HepG2 (cell line): Measurements from ENCODE around the gene DMGDH. TPM values are rescaled to one million over a fixed set of nuclear protein-coding genes. Genes with fewer than 3 reads are reported as not detected.
A peak's percentile ranks its signal among the peaks of the same experiment; 100 is the strongest.

Source experiments
- ATAC-seq: fragments of 200-7000 bp; cut with Tn5 transposase; 3 replicates; pipeline ENCODE4 v1.9.1; 2020; ENCODE audit warnings: mild to moderate bottlenecking, moderate library complexity
- BruUV-seq: library from RNA; stranded (reverse); fragments of 400-500 nt; replicated peaks from 2 replicates; lab custom pipeline; 2021; lab: Mats Ljungman, UMichigan
- CTCF ChIA-PET: fragments of 300-600 bp; formaldehyde crosslinking; extraction: SDS; loops from one replicate; lab custom pipeline; 2021; ENCODE audit warnings: low total read pairs, inconsistent platforms, low intra/inter-chr PET ratio; lab: Yijun Ruan, JAX
- POLR2A ChIA-PET: fragments of 350-600 bp; sonication (Branson Sonifier 250); formaldehyde crosslinking; loops from one replicate; lab custom pipeline; 2020; ENCODE audit warnings: antibody characterized with exemption, inconsistent platforms; lab: Yijun Ruan, JAX
- DNase-seq: peaks from one replicate; pipeline ENCODE4 v3.0.0-alpha.2; 2015; ENCODE audit warnings: low spot score
- FAIRE-seq: peaks from 3 replicates; lab custom pipeline; 2011; peaks lifted over from hg19 to GRCh38; lab: Jason Lieb, UNC
- H2AFZ ChIP-seq: one replicate; pipeline ENCODE4 v1.6.1; 2011; ENCODE audit warnings: low read length, inconsistent platforms
- H3K27ac ChIP-seq: fragments of 300-600 bp; 3 replicates; pipeline ENCODE4 v1.8.0; 2011; ENCODE audit warnings: mixed run types, mild to moderate bottlenecking, mixed read lengths, low read length, inconsistent platforms; ENCODE audit not compliant: insufficient read depth; ENCODE audit errors: extremely low read length
- H3K27me3 ChIP-seq, 2 experiments: fragments of 200-600 bp in 1 of 2; 2 replicates in 1 of 2; 3 replicates in 1 of 2; pipeline versions ENCODE4 v1.6.0 to v1.8.0; 2011; ENCODE audit warnings: low read length in 2 of 2, mild to moderate bottlenecking in 2 of 2, moderate library complexity in 2 of 2, inconsistent platforms in 1 of 2; ENCODE audit not compliant: insufficient read depth in 2 of 2, control insufficient read depth in 1 of 2
- H3K36me3 ChIP-seq, 2 experiments: fragments of 200-600 bp in 1 of 2; replicated peaks in 1 of 2; 2 replicates in 1 of 2; 3 replicates in 1 of 2; pipeline versions ENCODE4 v1.5.1 to v1.8.0; 2011; ENCODE audit warnings: low read length in 2 of 2, inconsistent platforms in 1 of 2; ENCODE audit not compliant: insufficient read depth in 2 of 2, control insufficient read depth in 1 of 2
- H3K4me1 ChIP-seq: 2 replicates; pipeline ENCODE4 v1.5.1; 2012; ENCODE audit warnings: low read length, inconsistent platforms; ENCODE audit not compliant: insufficient read depth
- H3K4me2 ChIP-seq: 2 replicates; pipeline ENCODE4 v1.6.0; 2011; ENCODE audit warnings: low read depth, low read length, inconsistent platforms
- H3K4me3 ChIP-seq, 3 experiments: fragments of 200-600 bp in 1 of 3; sonication (generic), shearing (Covaris generic) in 1 of 3; replicated peaks in 1 of 3; 2 replicates each; pipeline ENCODE4 v1.5.1; 2011 to 2016; ENCODE audit warnings: low read length in 3 of 3, inconsistent platforms in 2 of 3, low read depth in 2 of 3, mild to moderate bottlenecking in 2 of 3, control low read depth in 1 of 3, mixed read lengths in 1 of 3; ENCODE audit not compliant: insufficient read depth in 1 of 3
- H3K79me2 ChIP-seq: one replicate; pipeline ENCODE4 v1.6.1; 2011; ENCODE audit warnings: low read length, inconsistent platforms; ENCODE audit not compliant: insufficient read depth
- H3K9ac ChIP-seq: 2 replicates; pipeline ENCODE4 v1.6.0; 2011; ENCODE audit warnings: mild to moderate bottlenecking, low read depth, low read length, inconsistent platforms; ENCODE audit not compliant: insufficient read depth
- H3K9me3 ChIP-seq: 2 replicates; pipeline ENCODE4 v1.5.1; 2012; ENCODE audit warnings: mild to moderate bottlenecking, low read length
- H4K20me1 ChIP-seq: 2 replicates; pipeline ENCODE4 v1.6.0; 2011; ENCODE audit warnings: inconsistent platforms, mild to moderate bottlenecking, low read length, moderate library complexity; ENCODE audit not compliant: insufficient read depth
- ARID2 ChIP-seq: sonication (generic); formaldehyde crosslinking; IDR thresholded peaks from 2 replicates; pipeline ENCODE4 v1.8.1; 2022; ENCODE audit warnings: mild to moderate bottlenecking, missing genetic modification reagents, borderline replicate concordance
- ELF3 ChIP-seq: IDR thresholded peaks from 2 replicates; pipeline ENCODE4 v1.6.1; 2016; ENCODE audit warnings: missing genetic modification reagents, missing compliant biosample characterization
- FOXA1 ChIP-seq, 2 experiments: fragments of 450-650 bp in 1 of 2; sonication (generic) in 1 of 2; formaldehyde crosslinking in 1 of 2; IDR thresholded peaks; 2 replicates each; pipeline versions ENCODE4 v1.4.0 to v1.6.1; 2016 to 2020; ENCODE audit warnings: missing genetic modification reagents in 1 of 2
- HOXD1 ChIP-seq: sonication (generic); formaldehyde crosslinking; IDR thresholded peaks from 2 replicates; pipeline ENCODE4 v1.5.0; 2020; ENCODE audit warnings: missing genetic modification reagents
- NR2F2 ChIP-seq: IDR thresholded peaks from 2 replicates; pipeline ENCODE4 v1.6.1; 2012; ENCODE audit warnings: low read depth, inconsistent platforms, borderline replicate concordance
- RARA ChIP-seq: IDR thresholded peaks from 2 replicates; pipeline ENCODE4 v1.6.1; 2016; ENCODE audit warnings: missing genetic modification reagents, missing compliant biosample characterization
- ZNF615 ChIP-seq: sonication (generic); formaldehyde crosslinking; IDR thresholded peaks from 2 replicates; pipeline ENCODE4 v1.5.0; 2020; ENCODE audit warnings: mild to moderate bottlenecking, missing genetic modification reagents, borderline replicate concordance
- WGBS: methylation state at CpG from one replicate; pipeline ENCODE4 v1.1.6; 2017; ENCODE audit warnings: low lambda C conversion rate; 5-methylcytosine and 5-hydroxymethylcytosine counted together
- in situ Hi-C: cut with HindIII; loops from 2 replicates; pipeline ENCODE4 v1.10.0; 2017; ENCODE audit warnings: low pct_unique_long_range_greater_than_20kb; ENCODE audit not compliant: extremely low pct_ligation_motif_present
- intact Hi-C: fragments of 100-400 bp; cut with micrococcal nuclease; formaldehyde crosslinking; loops from one replicate; pipeline ENCODE4 v1.10.0; 2022; ENCODE audit not compliant: unreplicated experiment
- polyA plus RNA-seq, 8 experiments: library from polyadenylated mRNA; depleted of rRNA in 3 of 8; stranded (reverse) in 7 of 8; unstranded in 1 of 8; fragments of >200 nt; fragmentation: Illumina TruSeq in 4 of 8; extraction: Trizol in 4 of 8; gene quantifications; 2 replicates each; pipeline versions ENCODE4 v1.2.1 to v1.2.3, GENCODE V29; 2011 to 2016; ENCODE audit warnings: low read depth in 4 of 8, missing spikeins in 1 of 8, mixed read lengths in 1 of 8; ENCODE audit not compliant: insufficient read depth in 1 of 8
- total RNA-seq, 5 experiments: library from RNA; depleted of rRNA; stranded (reverse); fragments of >200 nt; fragmentation: Illumina TruSeq; extraction: Trizol; gene quantifications; 2 replicates each; pipeline ENCODE4 v1.2.3, GENCODE V29; 2016; ENCODE audit warnings: low read depth in 1 of 5
- TF ChIP-seq, protein P1 (sequence below): sonication (generic); formaldehyde crosslinking; IDR thresholded peaks from 2 replicates; pipeline ENCODE4 v1.5.0; 2020; ENCODE audit warnings: mild to moderate bottlenecking, missing genetic modification reagents, borderline replicate concordance
- TF ChIP-seq, protein P2 (sequence below): IDR thresholded peaks from 2 replicates; pipeline ENCODE4 v1.6.1; 2018; ENCODE audit warnings: missing genetic modification reagents
- TF ChIP-seq, protein P3 (sequence below): sonication (generic); formaldehyde crosslinking; IDR thresholded peaks from 2 replicates; pipeline ENCODE4 v1.4.0; 2020; ENCODE audit warnings: missing genetic modification reagents, borderline replicate concordance
- TF ChIP-seq, protein P4 (sequence below): sonication (generic); formaldehyde crosslinking; IDR thresholded peaks from 2 replicates; pipeline ENCODE4 v1.5.0; 2020; ENCODE audit warnings: mild to moderate bottlenecking, missing genetic modification reagents

Gene DMGDH
- total and polyA plus RNA-seq, 2 of the 13 experiments (the other 11 are each of a cell fraction or from before 2014, with no cell fraction given) = 3.6 to 7.9 TPM

DNA sequence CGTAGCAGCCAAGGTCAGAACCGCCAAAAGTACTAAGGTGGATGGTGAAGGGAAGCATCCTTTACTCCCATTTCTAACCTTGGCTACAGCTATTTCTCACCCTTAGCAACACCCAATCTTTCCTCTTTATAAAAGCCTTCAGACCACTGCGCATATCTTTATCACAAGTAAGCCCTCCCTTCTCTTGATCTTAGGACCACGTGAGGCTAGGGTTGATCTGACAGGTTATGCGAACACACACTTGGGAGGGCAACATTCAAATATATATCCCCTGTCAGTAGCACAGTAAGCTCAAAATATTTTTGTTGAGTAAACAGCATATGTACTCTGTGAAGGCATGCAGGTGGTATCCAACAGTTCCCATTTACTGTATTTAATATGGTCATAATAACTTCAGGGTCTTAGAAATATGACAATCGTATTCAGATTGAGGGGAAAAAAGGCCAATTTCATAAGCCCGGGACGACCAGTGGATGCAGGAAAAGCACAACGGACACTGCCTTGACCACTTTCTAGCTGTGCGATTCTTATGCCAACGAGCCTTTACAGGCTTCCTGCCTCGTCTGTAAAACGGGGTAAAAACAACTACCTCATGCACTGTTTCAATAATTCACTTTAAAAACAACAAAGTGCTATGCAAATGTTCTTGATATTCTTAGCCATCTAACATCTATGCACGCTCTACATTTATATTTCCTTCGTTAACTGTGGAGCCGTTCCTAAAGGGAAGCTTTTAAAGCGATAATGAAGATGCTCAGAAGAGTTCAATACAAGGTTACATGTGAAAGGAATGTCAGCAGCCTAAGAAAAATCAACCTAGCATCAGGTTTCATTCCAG, 85.7 kb downstream of the DMGDH start:
- CTCF ChIA-PET = no interaction called here
- WGBS = under 1% methylated on average over 17 of the region's 17 CpGs
- peaks cover 65% of the 10 kb centered on the region for H3K4me1 ChIP-seq
- peak overlapping the region; percentile 80 for H3K4me2 ChIP-seq
- peak; percentile 13 for DNase-seq
- no peak overlapping the region for H2AFZ ChIP-seq
- H3K79me2 ChIP-seq = peaks cover 43% of the 10 kb centered on the region
- POLR2A ChIA-PET = interaction anchor here (1.0 to 3.9 kb wide), 9 partner anchors 9 to 466 kb away, joined by 3 to 46 read pairs (median 4); partner anchors contain the start of genes BHMT2 and DMGDH
- in situ Hi-C loops = no loop called here
- H4K20me1 ChIP-seq = peaks cover 3% of the 10 kb centered on the region; the same call in 1 of the 2 replicates
- peak overlapping the region; percentile 98 for H3K9ac ChIP-seq
- ATAC-seq = no peak
- no peak for FAIRE-seq
- intact Hi-C loops = loop anchor here (2.0 to 10.0 kb wide), 2 partner anchors 37 to 339 kb away; partner anchors contain the start of gene LHFPL2
- peak overlapping the region; percentile 99 for H3K27ac ChIP-seq
- H3K36me3 ChIP-seq = no peaks in the 10 kb centered on the region
- H3K27me3 ChIP-seq = no peaks in the 10 kb centered on the region; a peak in 1 of 5 replicates
- H3K4me3 ChIP-seq = peak overlapping the region; percentile 52 to 93 (median 88)
- TSS peak; percentile 58 for BruUV-seq
- no peaks in the 10 kb centered on the region for H3K9me3 ChIP-seq
- TF ChIP-seq ARID2 (CRISPR knock-in tag) = 0 out of 2 replicates have a peak, but pooled peaks have one; percentile 9
- TF ChIP-seq, protein P1, sequence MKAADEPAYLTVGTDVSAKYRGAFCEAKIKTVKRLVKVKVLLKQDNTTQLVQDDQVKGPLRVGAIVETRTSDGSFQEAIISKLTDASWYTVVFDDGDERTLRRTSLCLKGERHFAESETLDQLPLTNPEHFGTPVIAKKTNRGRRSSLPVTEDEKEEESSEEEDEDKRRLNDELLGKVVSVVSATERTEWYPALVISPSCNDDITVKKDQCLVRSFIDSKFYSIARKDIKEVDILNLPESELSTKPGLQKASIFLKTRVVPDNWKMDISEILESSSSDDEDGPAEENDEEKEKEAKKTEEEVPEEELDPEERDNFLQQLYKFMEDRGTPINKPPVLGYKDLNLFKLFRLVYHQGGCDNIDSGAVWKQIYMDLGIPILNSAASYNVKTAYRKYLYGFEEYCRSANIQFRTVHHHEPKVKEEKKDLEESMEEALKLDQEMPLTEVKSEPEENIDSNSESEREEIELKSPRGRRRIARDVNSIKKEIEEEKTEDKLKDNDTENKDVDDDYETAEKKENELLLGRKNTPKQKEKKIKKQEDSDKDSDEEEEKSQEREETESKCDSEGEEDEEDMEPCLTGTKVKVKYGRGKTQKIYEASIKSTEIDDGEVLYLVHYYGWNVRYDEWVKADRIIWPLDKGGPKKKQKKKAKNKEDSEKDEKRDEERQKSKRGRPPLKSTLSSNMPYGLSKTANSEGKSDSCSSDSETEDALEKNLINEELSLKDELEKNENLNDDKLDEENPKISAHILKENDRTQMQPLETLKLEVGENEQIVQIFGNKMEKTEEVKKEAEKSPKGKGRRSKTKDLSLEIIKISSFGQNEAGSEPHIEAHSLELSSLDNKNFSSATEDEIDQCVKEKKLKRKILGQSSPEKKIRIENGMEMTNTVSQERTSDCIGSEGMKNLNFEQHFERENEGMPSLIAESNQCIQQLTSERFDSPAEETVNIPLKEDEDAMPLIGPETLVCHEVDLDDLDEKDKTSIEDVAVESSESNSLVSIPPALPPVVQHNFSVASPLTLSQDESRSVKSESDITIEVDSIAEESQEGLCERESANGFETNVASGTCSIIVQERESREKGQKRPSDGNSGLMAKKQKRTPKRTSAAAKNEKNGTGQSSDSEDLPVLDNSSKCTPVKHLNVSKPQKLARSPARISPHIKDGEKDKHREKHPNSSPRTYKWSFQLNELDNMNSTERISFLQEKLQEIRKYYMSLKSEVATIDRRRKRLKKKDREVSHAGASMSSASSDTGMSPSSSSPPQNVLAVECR (CRISPR knock-in tag) = no peak; the same call in 1 of the 2 replicates
- TF ChIP-seq, protein P2, sequence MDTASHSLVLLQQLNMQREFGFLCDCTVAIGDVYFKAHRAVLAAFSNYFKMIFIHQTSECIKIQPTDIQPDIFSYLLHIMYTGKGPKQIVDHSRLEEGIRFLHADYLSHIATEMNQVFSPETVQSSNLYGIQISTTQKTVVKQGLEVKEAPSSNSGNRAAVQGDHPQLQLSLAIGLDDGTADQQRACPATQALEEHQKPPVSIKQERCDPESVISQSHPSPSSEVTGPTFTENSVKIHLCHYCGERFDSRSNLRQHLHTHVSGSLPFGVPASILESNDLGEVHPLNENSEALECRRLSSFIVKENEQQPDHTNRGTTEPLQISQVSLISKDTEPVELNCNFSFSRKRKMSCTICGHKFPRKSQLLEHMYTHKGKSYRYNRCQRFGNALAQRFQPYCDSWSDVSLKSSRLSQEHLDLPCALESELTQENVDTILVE (CRISPR knock-in tag) = 0 out of 2 replicates have a peak, but pooled peaks have one; percentile 4
- TF ChIP-seq, protein P3, sequence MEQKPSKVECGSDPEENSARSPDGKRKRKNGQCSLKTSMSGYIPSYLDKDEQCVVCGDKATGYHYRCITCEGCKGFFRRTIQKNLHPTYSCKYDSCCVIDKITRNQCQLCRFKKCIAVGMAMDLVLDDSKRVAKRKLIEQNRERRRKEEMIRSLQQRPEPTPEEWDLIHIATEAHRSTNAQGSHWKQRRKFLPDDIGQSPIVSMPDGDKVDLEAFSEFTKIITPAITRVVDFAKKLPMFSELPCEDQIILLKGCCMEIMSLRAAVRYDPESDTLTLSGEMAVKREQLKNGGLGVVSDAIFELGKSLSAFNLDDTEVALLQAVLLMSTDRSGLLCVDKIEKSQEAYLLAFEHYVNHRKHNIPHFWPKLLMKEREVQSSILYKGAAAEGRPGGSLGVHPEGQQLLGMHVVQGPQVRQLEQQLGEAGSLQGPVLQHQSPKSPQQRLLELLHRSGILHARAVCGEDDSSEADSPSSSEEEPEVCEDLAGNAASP (CRISPR knock-in tag) = no peak
- TF ChIP-seq HOXD1 (CRISPR knock-in tag) = 0 out of 2 replicates have a peak, but pooled peaks have one; percentile 31
- no peak for TF ChIP-seq FOXA1 (IDR thresholded peaks at IDR 0.05)
- TF ChIP-seq FOXA1 (CRISPR knock-in tag; IDR thresholded peaks at IDR 0.05) = no peak
- TF ChIP-seq, protein P4, sequence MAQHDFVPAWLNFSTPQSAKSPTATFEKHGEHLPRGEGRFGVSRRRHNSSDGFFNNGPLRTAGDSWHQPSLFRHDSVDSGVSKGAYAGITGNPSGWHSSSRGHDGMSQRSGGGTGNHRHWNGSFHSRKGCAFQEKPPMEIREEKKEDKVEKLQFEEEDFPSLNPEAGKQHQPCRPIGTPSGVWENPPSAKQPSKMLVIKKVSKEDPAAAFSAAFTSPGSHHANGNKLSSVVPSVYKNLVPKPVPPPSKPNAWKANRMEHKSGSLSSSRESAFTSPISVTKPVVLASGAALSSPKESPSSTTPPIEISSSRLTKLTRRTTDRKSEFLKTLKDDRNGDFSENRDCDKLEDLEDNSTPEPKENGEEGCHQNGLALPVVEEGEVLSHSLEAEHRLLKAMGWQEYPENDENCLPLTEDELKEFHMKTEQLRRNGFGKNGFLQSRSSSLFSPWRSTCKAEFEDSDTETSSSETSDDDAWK (CRISPR knock-in tag) = no peak
- peak; percentile 9; the same call in 1 of the 2 replicates for TF ChIP-seq ELF3 (CRISPR knock-in tag)
- TF ChIP-seq NR2F2 = peak; percentile 10; the same call in 1 of the 2 replicates
- TF ChIP-seq RARA = peak; percentile 30; the same call in 1 of the 2 replicates
- 0 out of 2 replicates have a peak, but pooled peaks have one; percentile 31 for TF ChIP-seq ZNF615 (CRISPR knock-in tag)
